Heart right ventricle (tissue), 16 donors: Measurements from ENCODE around the gene KATNIP. TPM values are rescaled to one million over a fixed set of nuclear protein-coding genes. Genes with fewer than 3 reads are reported as not detected.
A peak's percentile ranks its signal among the peaks of the same experiment; 100 is the strongest.

ENCODE experiments used
- ATAC-seq, 8 donors: fragments of 200-7000 bp; cut with Tn5 transposase; one replicate each; pipeline ENCODE4 v1.9.1; 2020; ENCODE audit warnings: mild to moderate bottlenecking in 8 of 8, moderate library complexity in 8 of 8, moderate number of reproducible peaks in 1 of 8
- DNase-seq, 2 donors: peaks; one replicate each; pipeline ENCODE4 v3.0.0-alpha.2; 2020
- H3K27ac ChIP-seq, 10 donors: fragments of 200-600 bp; sonication (generic) in 2 of 10; one replicate each; pipeline versions ENCODE4 v1.5.0 to v1.8.0; 2020 to 2022; ENCODE audit warnings: mild to moderate bottlenecking in 3 of 10
- H3K27me3 ChIP-seq, 7 donors: fragments of 200-600 bp; one replicate each; pipeline ENCODE4 v1.8.0; 2021 to 2022; ENCODE audit warnings: mild to moderate bottlenecking in 2 of 7
- H3K36me3 ChIP-seq, 9 donors: fragments of 200-600 bp; sonication (generic) in 1 of 9; one replicate each; pipeline versions ENCODE4 v1.5.0 to v1.8.0; 2020 to 2022; ENCODE audit warnings: mild to moderate bottlenecking in 2 of 9
- H3K4me1 ChIP-seq, 9 donors: fragments of 200-600 bp; sonication (generic) in 1 of 9; one replicate each; pipeline versions ENCODE4 v1.5.0 to v1.8.0; 2020 to 2022; ENCODE audit warnings: mild to moderate bottlenecking in 4 of 9
- H3K4me3 ChIP-seq, 10 donors: fragments of 200-600 bp; sonication (generic) in 2 of 10; one replicate each; pipeline versions ENCODE4 v1.5.0 to v1.8.0; 2020 to 2022; ENCODE audit warnings: mild to moderate bottlenecking in 7 of 10, moderate library complexity in 2 of 10
- H3K9me3 ChIP-seq, 11 donors: fragments of 200-600 bp in 10 of 11; sonication (generic) in 2 of 11; one replicate each; pipeline versions ENCODE4 v1.5.0 to v1.8.0; 2013 to 2022; ENCODE audit warnings: mild to moderate bottlenecking in 2 of 11, control low read depth in 1 of 11, moderate library complexity in 1 of 11
- CTCF ChIP-seq, 9 donors: fragments of 200-600 bp; sonication (generic) in 2 of 9; IDR thresholded peaks; one replicate each; pipeline versions ENCODE4 v1.5.0 to v1.8.0; 2021 to 2022; ENCODE audit warnings: antibody characterized with exemption in 9 of 9, mild to moderate bottlenecking in 5 of 9, moderate library complexity in 1 of 9
- WGBS, 2 donors: extraction: QIAGEN DNeasy Blood & Tissue Kit; methylation state at CpG; one replicate each; pipeline ENCODE4 v1.1.7; 2013; ENCODE audit warnings: inconsistent platforms in 1 of 2; 5-methylcytosine and 5-hydroxymethylcytosine counted together
- intact Hi-C, 10 donors: fragments of 100-400 bp; cut with DNase I; formaldehyde crosslinking; loops; one replicate each; pipeline versions ENCODE4 v1.11.1 to v1.14.2; 2022
- polyA plus RNA-seq, 2 donors: library from polyadenylated mRNA; stranded (reverse); fragments of 200-250 nt; gene quantifications; one replicate each; pipeline ENCODE4 v1.2.3, GENCODE V29; 2013
- total RNA-seq, 10 donors: library from RNA; stranded (reverse); fragmentation: NEBNext Ultra II Directional in 3 of 10; extraction: Animal tissue kit (Norgen Biotek cat#: 25700) in 3 of 10; gene quantifications; one replicate each; pipeline versions ENCODE4 v1.2.1 to v1.2.4, GENCODE V29; 2021 to 2023
- donor health status: Arrhythmogenic right ventricular cardiomyopathy.
- donor health status: ischemic (EF 13 %, LVEDD 7.1; RV severe dilation, severe dysfunction).
- donor health status: healthy with polysubstance abuse.
- donor health status: DM: no; HTN: yes; CAD: no.
- donor health status: DM: no; HTN: no; CAD: no.
- donor health status: ischemic (EF 25% LVEDD 6.9; RV normal size, moderate dysfunction).
- donor health status: ischemic (EF 25% LVEDD 5.7; RV mildly dilated, moderate dysfunction).
- donor health status: healthy.
- donor health status: DM: yes; HTN: yes; CAD: no.
- donor health status: Ischemic cardiomyopathy.
- donor health status: ischemic (EF 35%, LVEDD 5.7; RV mildly dilated, moderate dysfunction).
- donor health status: nonischemic (EF 11% LVEDD 7.7; RV severe dilation, severe dysfunction).
- donor health status: DM: yes; HTN: yes; CAD: no.
- donor health status: PGD.
- donor health status: ischemic (EF 29% LVEDD 5.4; RV normal size, mild dysfunction).
- donor health status: nonischemic (EF 23%, LVEDD 6.1; RV moderate dilation, normal function).

KATNIP gene
- total and polyA plus RNA-seq, 12 donors, result 5.9 to 25.0 (median 14.3) TPM

GRCh38 chr16:27505297-27506236 is 44.4 kb upstream of the KATNIP start:
- DNase-seq (no peak), ATAC-seq (peak; percentile 42 to 87 (median 80))
- intact Hi-C loops, result no loop called here
- Histone ChIP-seq H3K36me3 (peaks cover 3 to 100% (median 92%) of the 10 kb centered on the region in 9 donors), H3K27me3 (no peaks in the 10 kb centered on the region), H3K4me3 (no peak overlapping the region), H3K4me1 (peaks cover 0 to 20% (median 13%) of the 10 kb centered on the region in 9 donors), H3K9me3 (no peaks in the 10 kb centered on the region), H3K27ac (peak overlapping the region; percentile 18 to 74 (median 57))
- 53 to 68% methylated on average over 13 of the region's 13 CpGs for WGBS, 2 donors
- no peak for TF ChIP-seq CTCF (IDR thresholded peaks at IDR 0.05)

GRCh38 chr16:27506771-27507170 is 43.2 kb upstream of the KATNIP start:
- Histone ChIP-seq H3K27ac (peak overlapping the region in 1 of 10 donors; percentile 70), H3K36me3 (peaks cover 3 to 100% (median 88%) of the 10 kb centered on the region in 9 donors), H3K4me1 (peaks cover 0 to 26% (median 14%) of the 10 kb centered on the region in 9 donors), H3K27me3 (no peaks in the 10 kb centered on the region), H3K4me3 (no peak overlapping the region), H3K9me3 (no peaks in the 10 kb centered on the region)
- no peak for ATAC-seq
- DNase-seq, result no peak
- WGBS, 2 donors, result 94 to 96% methylated on average over 17 of the region's 17 CpGs
- no peak for TF ChIP-seq CTCF (IDR thresholded peaks at IDR 0.05)
- intact Hi-C loops, result no loop called here

GRCh38 chr16:27508476-27508875 is 41.5 kb upstream of the KATNIP start:
- no peak overlapping the region for H3K27ac ChIP-seq
- intact Hi-C loops, result no loop called here
- H3K4me1 ChIP-seq, result peaks cover 0 to 35% (median 17%) of the 10 kb centered on the region in 9 donors
- ATAC-seq (no peak), DNase-seq (no peak)
- peaks cover 3 to 100% (median 71%) of the 10 kb centered on the region in 9 donors for H3K36me3 ChIP-seq
- no peak for TF ChIP-seq CTCF (IDR thresholded peaks at IDR 0.05)
- no peaks in the 10 kb centered on the region for H3K27me3 ChIP-seq
- H3K4me3 ChIP-seq, result no peak overlapping the region
- no peaks in the 10 kb centered on the region for H3K9me3 ChIP-seq
- WGBS, 2 donors, result 93 to 95% methylated on average over 9 of the region's 9 CpGs

- H3K9me3 ChIP-seq, result no peaks in the 10 kb centered on the region
- intact Hi-C loops, result no loop called here
- WGBS, 2 donors, result 43 to 53% methylated on average over 22 of the region's 22 CpGs
- TF ChIP-seq CTCF (IDR thresholded peaks at IDR 0.05), result peak in 3 of 9 donors; percentile 26 to 39 (median 31)
- no peak overlapping the region for H3K4me3 ChIP-seq
- no peaks in the 10 kb centered on the region for H3K27me3 ChIP-seq
- H3K27ac ChIP-seq, result peak overlapping the region; percentile 11 to 81 (median 71)
- peaks cover 3 to 97% (median 39%) of the 10 kb centered on the region in 9 donors for H3K36me3 ChIP-seq
- ATAC-seq (peak; percentile 26 to 85 (median 64)), DNase-seq (peak; percentile 50 to 67)
- H3K4me1 ChIP-seq, result peaks cover 0 to 48% (median 13%) of the 10 kb centered on the region in 9 donors
Observed at GRCh38 chr16:27511657-27512448, 38.1 kb upstream of the KATNIP start.
